ENCODE data around the gene INPP4A. TPM values are rescaled to one million over a fixed set of nuclear protein-coding genes. Genes with fewer than 3 reads are reported as not detected.
A peak's percentile ranks its signal among the peaks of the same experiment; 100 is the strongest.

The INPP4A gene
- total and polyA plus RNA-seq, 2 donors (not counting 3 experiments of a cell fraction or from before 2014, with no cell fraction given), result 14.9 to 28.8 TPM

- Histone ChIP-seq H3K79me2 (ENCODE audit: control insufficient read depth, insufficient read depth, low read length) (no peaks in the 10 kb centered on the region), H3K4me1 (ENCODE audit: control insufficient read depth, extremely low read depth, insufficient read depth, low read length) (peaks cover 6% of the 10 kb centered on the region), H3K4me2 (ENCODE audit: insufficient read depth, low read length) (no peak overlapping the region), H3K9me3 (replicated peaks; ENCODE audit: control insufficient read depth, insufficient read depth, low read length) (no peaks in the 10 kb centered on the region), H4K20me1 (replicated peaks; ENCODE audit: control insufficient read depth, extremely low read depth, insufficient read depth, low read length) (no peaks in the 10 kb centered on the region), H3K27me3 (ENCODE audit: control insufficient read depth in 2 of 2, insufficient read depth in 2 of 2, low read length in 2 of 2) (no peaks in the 10 kb centered on the region), H2AFZ (ENCODE audit: low read depth, low read length) (no peak overlapping the region), H3K9ac (replicated peaks; ENCODE audit: extremely low read depth, insufficient read depth, low read length) (no peak overlapping the region), H3K4me3 (replicated peaks in 1 of 3; ENCODE audit: insufficient read depth in 1 of 3, low read depth in 1 of 3, low read length in 3 of 3) (no peak overlapping the region), H3K36me3 (ENCODE audit: control insufficient read depth in 2 of 2, extremely low read depth in 1 of 2, insufficient read depth in 2 of 2, low read length in 2 of 2) (peaks cover 3 to 5% of the 10 kb centered on the region in 2 experiments), H3K27ac (ENCODE audit: insufficient read depth, low read depth, low read length) (no peak overlapping the region), H3K9me1 (replicated peaks; ENCODE audit: control insufficient read depth, extremely low read depth, insufficient read depth, low read length) (no peaks in the 10 kb centered on the region)
- FAIRE-seq (peak; percentile 50), DNase-seq (ENCODE audit: low read depth, low spot score) (peak; percentile 87)
- no TSS peak for BruUV-seq (replicated peaks)
- TF ChIP-seq, protein P1, sequence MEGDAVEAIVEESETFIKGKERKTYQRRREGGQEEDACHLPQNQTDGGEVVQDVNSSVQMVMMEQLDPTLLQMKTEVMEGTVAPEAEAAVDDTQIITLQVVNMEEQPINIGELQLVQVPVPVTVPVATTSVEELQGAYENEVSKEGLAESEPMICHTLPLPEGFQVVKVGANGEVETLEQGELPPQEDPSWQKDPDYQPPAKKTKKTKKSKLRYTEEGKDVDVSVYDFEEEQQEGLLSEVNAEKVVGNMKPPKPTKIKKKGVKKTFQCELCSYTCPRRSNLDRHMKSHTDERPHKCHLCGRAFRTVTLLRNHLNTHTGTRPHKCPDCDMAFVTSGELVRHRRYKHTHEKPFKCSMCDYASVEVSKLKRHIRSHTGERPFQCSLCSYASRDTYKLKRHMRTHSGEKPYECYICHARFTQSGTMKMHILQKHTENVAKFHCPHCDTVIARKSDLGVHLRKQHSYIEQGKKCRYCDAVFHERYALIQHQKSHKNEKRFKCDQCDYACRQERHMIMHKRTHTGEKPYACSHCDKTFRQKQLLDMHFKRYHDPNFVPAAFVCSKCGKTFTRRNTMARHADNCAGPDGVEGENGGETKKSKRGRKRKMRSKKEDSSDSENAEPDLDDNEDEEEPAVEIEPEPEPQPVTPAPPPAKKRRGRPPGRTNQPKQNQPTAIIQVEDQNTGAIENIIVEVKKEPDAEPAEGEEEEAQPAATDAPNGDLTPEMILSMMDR (IDR thresholded peaks at IDR 0.05; ENCODE audit: extremely low read depth in 1 of 2, insufficient read depth in 1 of 2, low read depth in 1 of 2, low read length in 2 of 2), result no peak
- TF ChIP-seq GATA2 (IDR thresholded peaks at IDR 0.05; ENCODE audit: insufficient read depth, insufficient read length, low read depth, low read length) (peak; percentile 69), POLR2AphosphoS5 (IDR thresholded peaks at IDR 0.05; ENCODE audit: insufficient read depth, low read depth, low read length) (no peak), FOS (IDR thresholded peaks at IDR 0.05; ENCODE audit: borderline replicate concordance, insufficient read depth, low read length) (peak; percentile 59), JUN (IDR thresholded peaks at IDR 0.05; ENCODE audit: borderline replicate concordance, insufficient read depth, insufficient read length, low read depth) (peak; percentile 75)
- ChIA-PET CTCF (interaction anchor here (0.9 to 2.5 kb wide), 4 partner anchors 13 to 186 kb away, joined by 3 to 9 read pairs (median 4); no protein-coding TSS in a partner anchor), POLR2A (no interaction called here)
- intact Hi-C loops (cut with micrococcal nuclease) (loop anchor here (1.0 kb wide), 1 partner anchor 9 kb away; the partner anchor contains the start of genes COA5 and UNC50), dilution Hi-C loops (cut with MboI; ENCODE audit: extremely low pct_ligation_motif_present, low sequenced_read_pairs) (no loop called here)
These were observed 154.2 kb downstream of the INPP4A start for GRCh38 chr2:98598781-98599428.

Measured in endothelial cell of umbilical vein (primary cell).